Fibroblast of skin of back (primary cell): ENCODE measurements around the gene MMP20.

Experiments used
- DNase-seq: peaks from one replicate; pipeline ENCODE4 v3.0.0-alpha.2; 2013

Gene MMP20

GRCh38 chr11:102622258-102622657 is 2.9 kb downstream of the MMP20 start:
- no peak for DNase-seq

GRCh38 chr11:102620818-102621561 is 4.1 kb downstream of the MMP20 start:
- peak; percentile 70 for DNase-seq

GRCh38 chr11:102620179-102620578 is 5.0 kb downstream of the MMP20 start:
- no peak for DNase-seq

- no peak for DNase-seq
These were observed 7.6 kb downstream of the MMP20 start for GRCh38 chr11:102617466-102618008.

GRCh38 chr11:102615894-102616432 is 9.2 kb downstream of the MMP20 start:
- DNase-seq: no peak

GRCh38 chr11:102615077-102615893 is 9.8 kb downstream of the MMP20 start:
- DNase-seq: peak; percentile 23

- DNase-seq: peak; percentile 11
These were observed 10.6 kb downstream of the MMP20 start for GRCh38 chr11:102614485-102614884.

GRCh38 chr11:102614031-102614430 is 11.1 kb downstream of the MMP20 start:
- no peak for DNase-seq

GRCh38 chr11:102613450-102613849 is 11.7 kb downstream of the MMP20 start:
- DNase-seq: no peak

GRCh38 chr11:102611291-102611690 is 13.8 kb downstream of the MMP20 start:
- no peak for DNase-seq

GRCh38 chr11:102610200-102610599 is 14.9 kb downstream of the MMP20 start:
- DNase-seq: no peak

- DNase-seq: no peak
These were observed 16.4 kb downstream of the MMP20 start for GRCh38 chr11:102608699-102609098.

GRCh38 chr11:102604875-102605274 is 20.3 kb downstream of the MMP20 start:
- DNase-seq: no peak

GRCh38 chr11:102604011-102604410 is 21.1 kb downstream of the MMP20 start:
- DNase-seq: no peak

GRCh38 chr11:102603576-102603975 is 21.6 kb downstream of the MMP20 start:
- DNase-seq: no peak

- peak; percentile 83 for DNase-seq
These were observed 22.0 kb downstream of the MMP20 start for GRCh38 chr11:102603091-102603490.

- DNase-seq: peak; percentile 21
These were observed 24.5 kb downstream of the MMP20 start for GRCh38 chr11:102600666-102601065.

GRCh38 chr11:102599642-102600261 is 25.4 kb downstream of the MMP20 start:
- DNase-seq: peak; percentile 95

GRCh38 chr11:102598272-102598671 is 26.9 kb downstream of the MMP20 start:
- no peak for DNase-seq

- DNase-seq: no peak
These were observed 28.6 kb downstream of the MMP20 start for GRCh38 chr11:102596578-102596977.

- DNase-seq: peak; percentile 40
These were observed 32.2 kb downstream of the MMP20 start for GRCh38 chr11:102592634-102593581.

- no peak for DNase-seq
These were observed 33.0 kb downstream of the MMP20 start for GRCh38 chr11:102592131-102592530.
